ENCODE results near the gene DRD4.

DNA sequence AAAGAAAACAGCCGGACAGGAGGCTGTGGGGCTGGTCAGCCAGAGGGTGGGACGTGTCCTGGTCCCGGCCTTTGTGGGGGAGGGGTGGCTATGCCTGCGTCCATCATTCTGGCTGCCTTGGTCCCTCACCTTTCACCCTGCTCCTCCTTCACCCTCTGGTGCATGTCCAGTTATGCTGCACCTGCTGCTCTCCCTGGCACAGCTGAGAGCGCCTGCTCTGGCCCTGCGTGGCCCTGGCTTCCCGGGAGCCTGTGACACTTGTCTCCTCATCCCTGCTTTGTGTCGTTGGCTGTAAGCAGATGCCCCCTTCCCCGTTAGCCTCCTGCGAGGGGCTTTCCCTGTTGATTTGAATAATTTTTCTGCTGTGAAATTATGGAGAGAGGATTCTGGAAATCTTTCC is 44.2 kb upstream of the DRD4 start:
- TF ChIP-seq POLR2A (IDR thresholded peaks at IDR 0.05) (no peak), CTCF (IDR thresholded peaks at IDR 0.05) (no peak), POLR2AphosphoS5 (IDR thresholded peaks at IDR 0.05) (no peak)

Measured in prostate gland (tissue), 2 donors.